Stromal cell of bone marrow (primary cell): ENCODE measurements around the gene SNX25.
A peak's percentile ranks its signal among the peaks of the same experiment; 100 is the strongest.

Experiments
- DNase-seq: peaks from one replicate; pipeline ENCODE4 v3.0.0-alpha.2; 2012; ENCODE audit warnings: low read depth

SNX25 gene

GRCh38 chr4:185269286-185269685 is 59.9 kb downstream of the SNX25 start:
- no peak for DNase-seq

- DNase-seq, result no peak
Observed at GRCh38 chr4:185270037-185270436, 60.6 kb downstream of the SNX25 start.

GRCh38 chr4:185270885-185271284 is 61.5 kb downstream of the SNX25 start:
- no peak for DNase-seq

GRCh38 chr4:185272245-185272644 is 62.8 kb downstream of the SNX25 start:
- no peak for DNase-seq

- no peak for DNase-seq
Observed at GRCh38 chr4:185275501-185275900, 66.1 kb downstream of the SNX25 start.

GRCh38 chr4:185276036-185276435 is 66.6 kb downstream of the SNX25 start:
- DNase-seq, result no peak

- no peak for DNase-seq
Observed at GRCh38 chr4:185278716-185279115, 69.3 kb downstream of the SNX25 start.

- DNase-seq, result no peak
Observed at GRCh38 chr4:185280608-185281007, 71.2 kb downstream of the SNX25 start.

GRCh38 chr4:185282968-185283367 is 73.6 kb downstream of the SNX25 start:
- DNase-seq, result no peak

- DNase-seq, result no peak
Observed at GRCh38 chr4:185283723-185284122, 74.3 kb downstream of the SNX25 start.

- DNase-seq, result no peak
Observed at GRCh38 chr4:185285632-185286393, 76.4 kb downstream of the SNX25 start.

GRCh38 chr4:185286571-185286970 is 77.2 kb downstream of the SNX25 start:
- no peak for DNase-seq

- no peak for DNase-seq
Observed at GRCh38 chr4:185287031-185287430, 77.6 kb downstream of the SNX25 start.

- no peak for DNase-seq
Observed at GRCh38 chr4:185290018-185290607, 80.7 kb downstream of the SNX25 start.

- no peak for DNase-seq
Observed at GRCh38 chr4:185290656-185291055, 81.3 kb downstream of the SNX25 start.

- no peak for DNase-seq
Observed at GRCh38 chr4:185293202-185293601, 83.8 kb downstream of the SNX25 start.

GRCh38 chr4:185296665-185297460 is 87.5 kb downstream of the SNX25 start:
- DNase-seq, result no peak

- no peak for DNase-seq
Observed at GRCh38 chr4:185298728-185299430, 89.5 kb downstream of the SNX25 start.

GRCh38 chr4:185304541-185304940 is 95.1 kb downstream of the SNX25 start:
- no peak for DNase-seq

GRCh38 chr4:185304944-185305690 is 95.7 kb downstream of the SNX25 start:
- DNase-seq, result no peak

- DNase-seq, result peak; percentile 92
Observed at GRCh38 chr4:185305979-185306442, 96.6 kb downstream of the SNX25 start.
